H1 (cell line): Measurements from ENCODE around the gene PKD2. TPM values are rescaled to one million over a fixed set of nuclear protein-coding genes. Genes with fewer than 3 reads are reported as not detected.

Source experiments
- CTCF ChIA-PET: fragments of 300-600 bp; sonication (Branson Sonifier 250); formaldehyde crosslinking; loops from one replicate; lab custom pipeline; 2021; ENCODE audit not compliant: partially characterized antibody; lab: Charles Lee
- POLR2A ChIA-PET: fragments of 300-600 bp; sonication (Branson Sonifier 250); formaldehyde crosslinking; loops from one replicate; lab custom pipeline; 2021; ENCODE audit warnings: inconsistent platforms; ENCODE audit not compliant: partially characterized antibody; lab: Charles Lee
- DNase-seq, 2 experiments: peaks; one replicate each; pipeline versions ENCODE4 v3.0.0 to v3.0.0-alpha.2; 2010 to 2022; ENCODE audit warnings: low spot score in 2 of 2, low read depth in 1 of 2, mixed read lengths in 1 of 2
- FAIRE-seq: peaks from 2 replicates; lab custom pipeline; 2011; peaks lifted over from hg19 to GRCh38; lab: Jason Lieb, UNC
- H2AFZ ChIP-seq: 2 replicates; pipeline ENCODE4 v1.8.1; 2012; ENCODE audit warnings: low read length, inconsistent platforms
- H2AK5ac ChIP-seq: 2 replicates; pipeline ENCODE4 v1.6.1; 2013; ENCODE audit warnings: low read depth, low read length
- H2BK120ac ChIP-seq: replicated peaks from 2 replicates; pipeline ENCODE3; 2013; ENCODE audit warnings: low read depth, low read length, inconsistent platforms
- H2BK12ac ChIP-seq: 2 replicates; pipeline ENCODE4 v1.6.1; 2013; ENCODE audit warnings: low read depth, low read length
- H2BK15ac ChIP-seq: 2 replicates; pipeline ENCODE4 v1.6.1; 2013; ENCODE audit warnings: low read length
- H2BK20ac ChIP-seq: 2 replicates; pipeline ENCODE4 v1.6.1; 2013; ENCODE audit warnings: low read length
- H2BK5ac ChIP-seq: 2 replicates; pipeline ENCODE4 v1.6.1; 2013; ENCODE audit warnings: low read depth, low read length
- H3K14ac ChIP-seq: 2 replicates; pipeline ENCODE4 v1.6.1; 2013; ENCODE audit warnings: inconsistent platforms; ENCODE audit not compliant: insufficient read length
- H3K18ac ChIP-seq: 2 replicates; pipeline ENCODE4 v1.6.1; 2013; ENCODE audit warnings: low read length; ENCODE audit errors: extremely low read depth
- H3K23ac ChIP-seq: 2 replicates; pipeline ENCODE4 v1.6.1; 2013; ENCODE audit warnings: inconsistent platforms; ENCODE audit not compliant: insufficient read length
- H3K23me2 ChIP-seq: 2 replicates; pipeline ENCODE4 v1.6.1; 2013; ENCODE audit warnings: low read depth, low read length
- H3K27ac ChIP-seq: 2 replicates; pipeline ENCODE4 v1.6.1; 2011; ENCODE audit warnings: low read depth, low read length, inconsistent platforms
- H3K27me3 ChIP-seq, 4 experiments: replicated peaks in 1 of 4; 1 replicate in 1 of 4; 2 replicates in 3 of 4; pipeline versions ENCODE4 v1.6.1 to v1.8.1; 2011 to 2013; ENCODE audit warnings: low read length in 3 of 4, mild to moderate bottlenecking in 3 of 4, inconsistent platforms in 2 of 4, mixed read lengths in 2 of 4, moderate library complexity in 1 of 4; ENCODE audit not compliant: control insufficient read depth in 3 of 4, insufficient read depth in 3 of 4; ENCODE audit errors: extremely low read depth in 1 of 4
- H3K36me3 ChIP-seq, 4 experiments: 2 replicates each; pipeline versions ENCODE4 v1.6.1 to v1.8.1; 2011 to 2013; ENCODE audit warnings: mild to moderate bottlenecking in 4 of 4, low read length in 3 of 4, moderate library complexity in 2 of 4, control low read depth in 1 of 4, inconsistent platforms in 1 of 4; ENCODE audit not compliant: insufficient read depth in 4 of 4, control insufficient read depth in 2 of 4
- H3K4ac ChIP-seq: replicated peaks from 2 replicates; pipeline ENCODE3; 2013; ENCODE audit warnings: low read length, low read depth, mixed read lengths, inconsistent platforms; ENCODE audit not compliant: insufficient read length
- H3K4me1 ChIP-seq, 4 experiments: replicated peaks in 1 of 4; 1 replicate in 1 of 4; 2 replicates in 3 of 4; pipeline versions ENCODE4 v1.6.1 to v1.8.1; 2011 to 2013; ENCODE audit warnings: low read length in 3 of 4, inconsistent platforms in 2 of 4, mixed read lengths in 1 of 4; ENCODE audit not compliant: insufficient read depth in 4 of 4, control insufficient read depth in 3 of 4
- H3K4me2 ChIP-seq, 2 experiments: 2 replicates each; pipeline versions ENCODE4 v1.6.1 to v1.8.1; 2011 to 2013; ENCODE audit warnings: low read depth in 2 of 2, low read length in 2 of 2, control low read depth in 1 of 2, inconsistent platforms in 1 of 2, mild to moderate bottlenecking in 1 of 2; ENCODE audit not compliant: insufficient read depth in 1 of 2
- H3K4me3 ChIP-seq, 4 experiments: fragments of 200-600, 300-600 bp in 1 of 4; sonication (generic), shearing (Covaris generic), sonication (Bioruptor Twin) in 1 of 4; 2 replicates each; pipeline versions ENCODE4 v1.5.1 to v1.8.1; 2011 to 2016; ENCODE audit warnings: low read length in 4 of 4, low read depth in 3 of 4, control low read depth in 2 of 4, inconsistent platforms in 2 of 4, mild to moderate bottlenecking in 2 of 4, mixed read lengths in 1 of 4, moderate library complexity in 1 of 4; ENCODE audit not compliant: insufficient read depth in 2 of 4; ENCODE audit errors: extremely low read depth in 1 of 4
- H3K56ac ChIP-seq: replicated peaks from 2 replicates; pipeline ENCODE3; 2013; ENCODE audit warnings: low read depth, mild to moderate bottlenecking, mixed read lengths, low read length, inconsistent platforms; ENCODE audit not compliant: insufficient read length
- H3K79me1 ChIP-seq: 2 replicates; pipeline ENCODE4 v1.6.1; 2013; ENCODE audit warnings: low read depth, low read length, control low read depth
- H3K79me2 ChIP-seq, 2 experiments: 2 replicates each; pipeline versions ENCODE4 v1.6.1 to v1.8.1; 2012 to 2013; ENCODE audit warnings: low read length in 2 of 2, mild to moderate bottlenecking in 2 of 2, inconsistent platforms in 1 of 2; ENCODE audit not compliant: insufficient read depth in 2 of 2, control insufficient read depth in 1 of 2
- H3K9ac ChIP-seq, 4 experiments: replicated peaks in 1 of 4; 1 replicate in 1 of 4; 2 replicates in 3 of 4; pipeline versions ENCODE4 v1.6.1 to v1.8.1; 2011 to 2013; ENCODE audit warnings: low read depth in 3 of 4, low read length in 3 of 4, control low read depth in 2 of 4, mild to moderate bottlenecking in 2 of 4, moderate library complexity in 2 of 4, inconsistent platforms in 1 of 4; ENCODE audit errors: extremely low read depth in 1 of 4
- H3K9me3 ChIP-seq, 2 experiments: 2 replicates each; pipeline versions ENCODE4 v1.6.1 to v1.8.1; 2012 to 2013; ENCODE audit warnings: mild to moderate bottlenecking in 2 of 2, moderate library complexity in 2 of 2, control low read depth in 1 of 2, inconsistent platforms in 1 of 2, low read depth in 1 of 2, low read length in 1 of 2, mixed read lengths in 1 of 2; ENCODE audit not compliant: insufficient read depth in 2 of 2
- H4K20me1 ChIP-seq, 2 experiments: replicated peaks in 1 of 2; 2 replicates each; pipeline versions ENCODE3 to v1.8.1; 2011 to 2013; ENCODE audit warnings: inconsistent platforms in 2 of 2, low read length in 2 of 2, mild to moderate bottlenecking in 1 of 2; ENCODE audit not compliant: insufficient read depth in 2 of 2, control insufficient read depth in 1 of 2
- H4K5ac ChIP-seq: 2 replicates; pipeline ENCODE4 v1.6.1; 2013; ENCODE audit warnings: low read length, low read depth, mixed read lengths, inconsistent platforms; ENCODE audit not compliant: insufficient read length
- H4K8ac ChIP-seq: 2 replicates; pipeline ENCODE4 v1.8.0; 2013; ENCODE audit warnings: mild to moderate bottlenecking, moderate library complexity, low read length, inconsistent platforms; ENCODE audit not compliant: insufficient read depth; ENCODE audit errors: extremely low read depth
- H4K91ac ChIP-seq: replicated peaks from 2 replicates; pipeline ENCODE3; 2013; ENCODE audit warnings: low read length, mixed read lengths, inconsistent platforms; ENCODE audit not compliant: insufficient read length
- BCL11A ChIP-seq, 2 experiments: IDR thresholded peaks; one replicate each; pipeline ENCODE4 v1.6.1; 2011; ENCODE audit warnings: low read depth in 2 of 2, low read length in 2 of 2, mild to moderate bottlenecking in 2 of 2
- CHD2 ChIP-seq: IDR thresholded peaks from 2 replicates; pipeline ENCODE4 v1.6.1; 2012; ENCODE audit warnings: low read length, improper control_type of control experiment
- E2F6 ChIP-seq: IDR thresholded peaks from 2 replicates; pipeline ENCODE4 v1.6.1; 2012; ENCODE audit warnings: inconsistent platforms
- EZH2 ChIP-seq: fragments of 200-600 bp; sonication (generic); IDR thresholded peaks from 2 replicates; pipeline ENCODE4 v1.7.1; 2012; ENCODE audit warnings: low read depth, mild to moderate bottlenecking, moderate library complexity, low read length, inconsistent platforms; ENCODE audit not compliant: severe bottlenecking
- FOSL1 ChIP-seq: IDR thresholded peaks from 2 replicates; pipeline ENCODE4 v1.6.1; 2011; ENCODE audit warnings: mild to moderate bottlenecking, low read depth, low read length, moderate library complexity; ENCODE audit not compliant: insufficient read depth
- GABPA ChIP-seq: IDR thresholded peaks from 2 replicates; pipeline ENCODE4 v1.6.1; 2011; ENCODE audit warnings: mild to moderate bottlenecking, low read length, moderate library complexity, borderline replicate concordance; ENCODE audit not compliant: insufficient read depth
- HDAC6 ChIP-seq: IDR thresholded peaks from one replicate; pipeline ENCODE4 v1.7.1; 2012; ENCODE audit warnings: low read depth, mild to moderate bottlenecking, inconsistent platforms, low read length, moderate library complexity
- JUN ChIP-seq: IDR thresholded peaks from 2 replicates; pipeline ENCODE4 v1.6.1; 2011; ENCODE audit warnings: low read depth, mild to moderate bottlenecking, improper control_type of control experiment, low read length
- PHF8 ChIP-seq: fragments of 200-600 bp; sonication (generic); conservative IDR thresholded peaks from 2 replicates; pipeline ENCODE4 v1.7.1; 2012; ENCODE audit warnings: low read depth, mild to moderate bottlenecking, inconsistent platforms, low read length, moderate library complexity
- SIN3A ChIP-seq, 2 experiments: IDR thresholded peaks in 1 of 2; conservative IDR thresholded peaks in 1 of 2; 2 replicates each; pipeline ENCODE4 v1.6.1; 2011 to 2012; ENCODE audit warnings: low read length in 2 of 2, improper control_type of control experiment in 1 of 2, low read depth in 1 of 2, mild to moderate bottlenecking in 1 of 2
- SIRT6 ChIP-seq: IDR thresholded peaks from one replicate; pipeline ENCODE4 v1.7.1; 2012; ENCODE audit warnings: low read length, inconsistent platforms
- SP2 ChIP-seq: IDR thresholded peaks from 2 replicates; pipeline ENCODE4 v1.6.1; 2012; ENCODE audit warnings: mild to moderate bottlenecking, low read length, inconsistent platforms
- SUZ12 ChIP-seq: fragments of 200-600 bp; sonication (generic); IDR thresholded peaks from 2 replicates; pipeline ENCODE4 v1.6.1; 2012; ENCODE audit warnings: mild to moderate bottlenecking, inconsistent platforms, low read length, moderate library complexity, mixed read lengths
- TAF7 ChIP-seq: optimal IDR thresholded peaks from 2 replicates; pipeline ENCODE3; 2011; ENCODE audit warnings: low read depth, mild to moderate bottlenecking, inconsistent platforms, low read length, moderate library complexity, borderline replicate concordance
- WGBS, 2 experiments: shearing (Covaris generic) in 1 of 2; methylation state at CpG; one replicate each; pipeline versions ENCODE4 v1.1.6 to v1.1.7; 2013 to 2015; ENCODE audit warnings: low lambda C conversion rate in 2 of 2, mixed read lengths in 2 of 2, inconsistent platforms in 1 of 2, low coverage in 1 of 2, missing lambda C conversion rate in 1 of 2; ENCODE audit not compliant: insufficient replicate concordance in 2 of 2, insufficient coverage in 1 of 2, insufficient read length in 1 of 2; ENCODE audit errors: extremely low coverage in 1 of 2, missing lambda C conversion rate in 1 of 2; 5-methylcytosine and 5-hydroxymethylcytosine counted together
- polyA plus RNA-seq, 7 experiments: library from polyadenylated mRNA; depleted of rRNA in 3 of 7; stranded (reverse) in 5 of 7; unstranded in 2 of 7; fragments of >200 nt in 5 of 7; fragments of 200-250 nt in 2 of 7; gene quantifications; 1 replicate in 5 of 7; 2 replicates in 1 of 7; 4 replicates in 1 of 7; pipeline versions ENCODE4 v1.2.1 to v1.2.3, GENCODE V29; 2011 to 2013; ENCODE audit warnings: missing spikeins in 2 of 7, mixed read lengths in 2 of 7
- total RNA-seq: library from RNA; stranded (reverse); fragmentation: NEBNext Ultra II Directional; extraction: Animal tissue kit (Norgen Biotek cat#: 25700); gene quantifications from 2 replicates; pipeline ENCODE4 v1.2.1, GENCODE V29; 2021

PKD2 gene
- total and polyA plus RNA-seq, 2 of the 8 experiments (the other 6 are each of a cell fraction or from before 2014, with no cell fraction given) = 16.0 to 32.0 TPM

GRCh38 chr4:88080626-88081025 lies 73.2 kb downstream of the PKD2 start:
- no peak overlapping the region for H3K14ac ChIP-seq
- H2BK15ac ChIP-seq = no peak overlapping the region
- no peak overlapping the region for H3K56ac ChIP-seq
- no peak overlapping the region for H2AK5ac ChIP-seq
- no peaks in the 10 kb centered on the region for H3K79me1 ChIP-seq
- H3K4me3 ChIP-seq = no peak overlapping the region
- H4K8ac ChIP-seq = no peak overlapping the region
- TF ChIP-seq BCL11A (IDR thresholded peaks at IDR 0.05; ENCODE audit: low read depth in 2 of 2, low read length in 2 of 2) (no peak), EZH2 (no peak), SIN3A (conservative IDR thresholded peaks at IDR 0.05 in 1 of 2, IDR thresholded peaks at IDR 0.05 in 1 of 2; ENCODE audit: low read depth in 1 of 2, low read length in 2 of 2) (no peak), TAF7 (no peak), SIRT6 (no peak), FOSL1 (no peak), E2F6 (no peak), HDAC6 (no peak), CHD2 (no peak), GABPA (no peak), JUN (no peak), SP2 (no peak), SUZ12 (no peak), PHF8 (no peak)
- WGBS, 2 experiments = 88% methylated on average over 1 of the region's 1 CpG; no CpG with 5 or more reads in 1 of the 2 experiments
- no peaks in the 10 kb centered on the region for H3K79me2 ChIP-seq
- H3K4me2 ChIP-seq = no peak overlapping the region
- no peak overlapping the region for H3K27ac ChIP-seq
- no peak overlapping the region for H3K9ac ChIP-seq
- H3K18ac ChIP-seq = no peak overlapping the region
- H3K23me2 ChIP-seq = no peaks in the 10 kb centered on the region
- no peak overlapping the region for H2BK12ac ChIP-seq
- H4K91ac ChIP-seq = no peak overlapping the region
- H3K27me3 ChIP-seq = no peaks in the 10 kb centered on the region
- no peak overlapping the region for H2BK120ac ChIP-seq
- FAIRE-seq (no peak), DNase-seq (no peak)
- H3K9me3 ChIP-seq = no peaks in the 10 kb centered on the region
- H3K23ac ChIP-seq = no peak overlapping the region
- H2BK5ac ChIP-seq = no peak overlapping the region
- H4K5ac ChIP-seq = no peak overlapping the region
- H4K20me1 ChIP-seq = no peaks in the 10 kb centered on the region
- ChIA-PET CTCF (interaction anchor here (1.1 to 7.7 kb wide), 3 partner anchors 26 to 232 kb away, joined by 3 to 41 read pairs (median 3); no protein-coding TSS in a partner anchor), POLR2A (no interaction called here)
- H3K4ac ChIP-seq = no peak overlapping the region
- no peak overlapping the region for H2AFZ ChIP-seq
- peaks cover 0 to 20% (median 6%) of the 10 kb centered on the region in 4 experiments; a peak in 6 of 8 replicates for H3K36me3 ChIP-seq
- H2BK20ac ChIP-seq = no peak overlapping the region
- peaks cover 0 to 3% (median 0%) of the 10 kb centered on the region in 4 experiments; a peak in 3 of 7 replicates for H3K4me1 ChIP-seq
